HG03135 (cell line): Measurements from ENCODE around the gene DGKG.

ENCODE experiments used
- ATAC-seq: cut with Tn5 transposase; IDR thresholded peaks from one replicate; pipeline ENCODE4 v1.9.1; 2021; ENCODE audit warnings: mild to moderate bottlenecking, moderate library complexity; ENCODE audit not compliant: unreplicated experiment

The DGKG gene

DNA sequence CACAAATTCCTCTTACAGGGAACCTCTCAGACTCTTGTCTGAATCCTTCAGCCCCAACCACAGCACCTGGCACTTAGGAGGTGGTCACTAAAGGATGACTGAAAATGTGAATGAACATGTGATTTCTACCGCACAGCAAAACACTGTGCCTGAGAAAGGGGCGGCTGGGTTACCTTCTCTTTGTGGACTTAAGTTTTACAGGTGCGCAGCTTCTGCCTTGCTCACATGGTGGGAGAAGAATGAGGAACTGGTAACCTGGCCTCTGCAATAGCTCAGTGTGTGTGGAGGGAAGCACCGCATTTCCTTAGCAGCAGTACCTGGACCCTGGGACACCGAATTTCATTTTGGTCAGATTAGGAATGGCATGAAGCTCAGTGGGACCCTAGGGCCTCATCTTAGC lies 243.3 kb downstream of the DGKG start:
- ATAC-seq = no peak

DNA sequence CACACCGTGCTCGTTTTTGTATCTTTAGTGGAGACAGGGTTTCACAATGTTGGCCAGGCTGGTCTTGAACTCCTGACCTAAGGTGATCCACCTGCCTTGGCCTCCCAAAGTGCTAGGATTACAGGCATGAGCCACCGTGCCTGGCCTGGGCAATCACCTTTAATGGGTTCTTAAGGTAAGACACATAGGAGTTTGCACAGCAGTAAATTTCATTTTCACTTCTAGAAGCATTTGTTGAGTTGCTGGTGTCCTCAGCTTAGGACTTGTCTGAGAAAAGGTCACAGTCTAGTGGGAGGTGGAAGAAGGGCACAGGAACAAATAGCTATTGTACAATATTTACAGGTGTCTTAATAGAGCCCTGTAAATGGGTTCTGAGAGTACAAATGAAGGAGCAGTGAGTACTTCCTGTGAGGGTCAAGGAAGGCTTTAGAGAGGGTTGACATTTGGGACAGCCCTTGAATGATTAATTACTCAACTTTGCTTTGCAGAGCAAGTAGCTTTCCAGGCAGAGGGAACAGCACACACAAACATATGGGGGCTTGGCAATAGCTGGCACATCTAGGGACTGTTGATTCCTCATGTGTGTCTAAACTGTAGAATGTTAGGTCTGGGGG lies 244.4 kb downstream of the DGKG start:
- no peak for ATAC-seq

DNA sequence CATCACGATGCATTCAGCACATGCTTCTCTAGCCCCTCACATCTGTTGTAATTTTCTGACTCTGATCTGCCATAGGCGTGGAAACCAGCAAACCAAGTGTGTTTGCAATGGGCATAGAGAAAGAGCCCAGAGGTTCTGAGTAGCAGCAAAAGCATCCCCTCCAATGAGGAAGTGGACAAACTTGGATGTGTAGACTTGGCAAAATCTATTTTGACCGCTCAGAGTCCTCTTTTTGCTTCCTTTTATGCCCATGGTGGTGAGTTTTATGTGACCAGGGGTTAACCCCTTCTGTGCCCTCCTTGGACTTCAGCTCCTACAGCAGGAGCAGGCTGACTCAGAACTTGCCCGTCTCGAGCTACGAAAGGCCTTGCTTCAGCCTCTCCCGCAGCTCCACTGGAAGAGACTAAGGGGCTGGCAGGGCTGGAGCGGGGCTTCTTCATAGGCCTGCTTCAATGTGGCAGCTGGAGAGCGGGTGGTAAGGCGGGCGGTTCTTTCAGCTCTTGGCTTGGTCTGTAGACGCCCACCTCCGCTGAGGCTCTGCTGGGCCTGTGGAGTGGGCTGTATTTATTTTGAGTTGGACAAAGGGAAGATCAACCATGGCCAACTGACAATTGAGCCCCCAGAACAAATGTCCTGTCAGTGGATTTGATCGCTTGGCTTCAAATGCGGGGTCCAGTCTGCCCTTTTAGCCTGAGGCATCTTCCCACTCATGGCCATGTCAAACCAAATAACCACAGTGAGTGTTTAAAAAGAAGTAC lies 246.6 kb downstream of the DGKG start:
- ATAC-seq = no peak

DNA sequence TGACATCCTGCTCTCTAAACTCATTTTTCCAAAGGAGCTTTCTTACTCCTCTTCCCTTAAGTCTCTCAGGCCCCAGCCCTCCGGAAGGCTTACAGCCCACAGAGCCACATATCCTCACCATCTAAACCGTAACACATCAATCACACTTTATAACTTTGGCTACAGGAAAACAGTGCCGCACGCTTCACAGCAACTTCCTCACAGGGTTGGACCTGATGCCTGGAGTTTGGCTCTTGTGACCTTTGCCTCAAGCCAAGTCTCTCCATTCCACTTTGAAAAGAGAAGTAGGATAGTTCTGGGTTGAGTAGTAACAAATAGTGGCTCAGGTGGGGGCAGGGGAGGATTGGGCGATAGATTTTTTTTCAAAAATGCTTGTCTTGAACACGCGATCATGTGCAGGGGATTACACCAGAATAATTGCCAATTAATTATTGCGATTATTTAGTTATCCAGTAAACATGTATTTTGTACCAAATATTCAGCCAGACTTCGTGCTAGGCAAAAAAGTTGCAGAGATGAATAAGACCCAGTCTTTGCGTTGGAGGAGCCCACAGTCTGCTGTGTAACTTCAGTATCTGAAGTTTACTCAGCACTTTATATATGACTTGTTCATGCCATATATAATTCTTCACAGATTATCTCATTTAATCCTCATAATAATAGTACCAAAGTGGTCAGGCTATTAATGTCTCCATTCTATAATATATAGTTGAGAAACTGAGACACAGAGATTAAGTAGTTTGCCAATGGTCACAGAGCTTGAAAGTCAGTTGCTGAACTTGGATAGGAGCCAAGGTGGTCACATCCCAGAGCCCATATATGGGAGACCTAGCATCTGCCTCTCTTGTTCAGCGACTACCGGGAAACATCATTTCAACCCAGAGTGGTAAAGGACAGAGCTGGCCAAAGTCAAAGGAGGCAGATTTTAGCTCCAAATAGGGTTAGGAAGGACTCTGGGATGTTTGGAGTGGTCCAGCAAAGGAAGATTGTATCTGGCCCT lies 250.8 kb downstream of the DGKG start:
- ATAC-seq = no peak

DNA sequence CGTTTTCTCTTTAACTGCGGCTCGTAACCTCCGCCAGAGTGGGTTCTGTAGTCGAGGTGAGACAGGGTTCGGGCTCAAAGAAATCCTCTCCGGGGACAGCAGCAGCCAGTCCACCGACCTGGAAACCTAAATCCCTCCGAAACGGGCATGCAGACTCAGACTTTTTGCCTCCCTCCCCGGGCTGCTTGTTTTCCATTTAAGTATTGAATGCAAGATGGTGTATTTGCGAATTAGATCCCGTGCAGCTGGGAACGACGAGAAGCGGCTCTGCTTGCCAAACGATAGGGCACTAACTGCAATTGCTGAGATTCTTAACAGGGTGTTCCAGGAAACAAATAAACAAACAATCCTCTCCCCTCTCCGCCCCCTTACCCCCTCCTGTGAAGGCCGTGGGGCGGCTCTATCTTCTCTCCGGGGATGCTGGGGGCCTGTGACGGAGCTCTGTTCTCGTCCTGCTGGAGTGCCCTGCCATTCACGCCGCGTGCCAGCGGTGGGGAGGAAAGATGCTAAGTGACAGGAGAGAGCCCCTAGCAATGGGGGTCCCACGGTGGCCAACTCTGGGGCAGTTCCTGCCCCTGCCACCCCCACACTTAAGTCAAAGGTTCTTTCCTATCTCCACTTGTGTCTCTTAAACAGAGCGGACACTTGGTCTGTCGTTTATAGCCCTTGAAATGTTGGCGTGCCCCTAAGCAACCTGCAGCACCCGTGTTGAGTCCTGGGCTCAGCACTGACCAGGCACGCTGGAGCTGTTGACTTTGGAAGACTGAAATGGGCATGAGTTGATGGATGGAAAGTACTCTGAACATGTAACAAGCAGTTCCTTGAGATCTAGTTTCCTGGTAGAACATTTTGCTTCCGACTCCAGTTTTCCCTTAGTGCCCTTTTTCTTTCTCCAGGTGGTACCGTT lies 251.9 kb downstream of the DGKG start:
- ATAC-seq = no peak

DNA sequence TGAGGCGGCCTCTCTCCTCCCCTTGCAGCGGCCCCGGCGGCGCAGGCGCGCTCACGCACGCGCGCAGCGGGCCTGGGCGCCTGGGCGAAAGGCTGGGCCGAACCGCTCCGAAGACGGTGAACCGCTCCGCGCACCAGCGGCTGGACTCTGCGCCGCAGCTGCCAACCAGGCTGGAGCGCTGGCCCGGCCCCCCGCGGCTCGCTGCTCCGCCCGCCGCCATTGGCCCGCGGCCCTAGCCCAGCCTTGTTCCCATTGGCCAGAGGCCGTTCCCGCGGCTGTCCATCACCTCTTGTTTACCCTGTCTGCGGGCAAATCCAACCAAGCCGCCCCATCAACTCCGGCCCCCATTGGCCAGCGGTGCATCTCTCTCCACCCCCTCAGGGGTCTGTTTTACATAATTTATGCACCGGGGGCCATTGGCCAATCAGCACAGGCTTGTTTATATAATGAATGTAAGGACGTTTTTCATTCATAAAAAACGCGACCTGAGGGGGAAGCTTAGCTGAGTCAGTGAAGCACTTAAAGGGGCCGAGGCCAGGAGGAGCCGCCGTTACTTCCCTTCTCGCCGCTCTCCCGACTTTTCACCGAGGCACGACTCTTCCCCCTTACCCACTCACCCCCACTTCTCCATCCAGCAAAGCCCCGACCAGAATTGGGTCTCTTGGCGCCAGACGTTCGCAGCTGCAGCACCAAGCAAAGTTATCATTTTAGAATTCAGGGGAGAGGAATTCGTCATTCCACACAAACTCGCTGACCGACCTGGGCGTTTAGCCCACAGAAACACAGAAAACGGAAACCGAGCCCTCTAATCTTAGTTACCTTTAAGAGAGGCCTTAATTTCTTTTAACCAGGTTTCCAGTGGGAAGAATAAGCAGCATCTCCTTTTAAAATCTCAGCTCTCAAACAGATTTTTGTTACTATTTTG lies 252.8 kb downstream of the DGKG start, which contains the start of gene ETV5:
ETV5 (minus strand) TSS at position 149 of the 925 bp plus-strand sequence. CDS start 3,221 bp downstream, outside the sequence.
- ATAC-seq = peak; percentile 96

DNA sequence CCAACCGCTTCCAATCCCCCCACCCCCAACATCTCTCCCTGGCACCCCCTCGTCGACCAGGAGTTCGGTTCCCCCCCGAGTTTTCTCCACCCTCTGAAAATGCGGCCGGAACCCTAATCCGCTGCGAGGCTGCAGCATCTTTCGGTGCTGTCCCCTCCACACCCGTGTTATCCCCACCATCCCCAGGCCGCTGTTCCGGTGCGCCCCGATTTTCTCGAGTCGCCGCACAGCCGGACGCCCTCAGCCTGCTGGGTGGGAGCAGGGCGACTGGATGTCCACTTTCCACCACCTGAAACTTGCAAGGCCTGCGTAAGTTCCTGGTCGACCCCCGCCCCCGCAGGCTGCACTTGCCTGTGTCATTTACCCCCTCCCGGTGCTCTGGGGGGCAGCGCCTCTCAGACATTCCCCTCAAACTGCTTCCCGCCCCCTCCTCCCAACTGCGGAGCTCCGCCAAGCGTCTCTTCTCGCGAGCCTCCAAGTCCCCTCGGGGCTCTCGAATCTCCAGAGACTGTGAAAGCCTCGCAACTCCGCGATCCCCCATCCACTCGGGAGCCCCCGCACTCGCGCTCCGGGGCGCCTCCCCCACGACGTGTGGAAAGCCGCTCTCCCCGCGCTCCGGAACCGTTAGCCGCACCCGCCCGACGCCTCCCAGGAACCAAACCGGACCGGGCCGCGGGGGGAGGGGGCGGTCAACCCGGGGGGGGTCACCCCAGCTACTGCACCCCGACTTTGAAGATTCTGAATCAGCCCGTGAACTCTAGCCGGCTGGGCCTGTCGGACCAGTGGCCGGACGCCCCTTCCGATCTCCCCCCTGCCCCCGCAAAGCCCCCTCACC lies 253.7 kb downstream of the DGKG start:
- ATAC-seq = no peak

DNA sequence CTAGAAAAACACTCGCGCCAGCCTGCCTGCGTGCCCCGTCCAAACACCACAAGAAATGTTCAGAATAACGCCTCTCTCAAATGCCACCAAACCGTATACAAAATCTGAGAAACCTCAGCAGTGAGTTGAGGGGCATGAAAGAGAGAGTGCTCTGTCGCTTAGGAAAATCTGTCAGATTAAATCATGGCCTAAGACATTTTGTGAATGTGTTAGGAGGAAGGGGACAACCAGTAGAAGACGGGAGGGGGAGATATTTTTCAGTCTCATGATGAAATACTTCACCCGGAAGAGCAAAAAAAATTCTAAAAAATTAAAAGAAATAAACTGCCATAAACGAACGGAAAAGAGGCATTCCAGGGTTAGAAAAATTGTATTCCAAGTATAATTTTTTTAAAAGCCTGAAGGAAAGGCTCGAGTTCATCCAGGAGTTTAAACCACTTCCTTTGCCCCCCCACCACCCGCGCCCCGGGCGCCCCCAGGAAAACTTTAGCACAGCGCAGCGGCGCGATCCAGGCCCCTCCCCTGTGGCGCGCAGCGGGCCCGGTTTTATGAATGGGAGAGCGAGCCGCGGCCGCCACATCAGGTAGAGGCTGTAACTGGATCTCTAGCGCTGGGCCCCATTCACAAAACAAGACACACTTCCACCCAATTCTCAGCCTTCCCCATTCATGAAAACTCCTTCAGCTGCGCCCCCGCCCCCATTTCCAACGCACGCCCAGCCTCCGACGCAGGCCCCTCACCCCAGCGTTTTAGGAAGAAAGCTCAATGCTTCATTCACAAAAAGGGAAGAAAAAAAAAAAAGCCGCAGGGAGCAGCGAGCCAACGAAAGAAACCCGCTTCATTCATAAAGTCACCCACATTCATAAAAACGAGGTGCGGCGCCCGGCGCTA lies 254.6 kb downstream of the DGKG start:
- no peak for ATAC-seq

DNA sequence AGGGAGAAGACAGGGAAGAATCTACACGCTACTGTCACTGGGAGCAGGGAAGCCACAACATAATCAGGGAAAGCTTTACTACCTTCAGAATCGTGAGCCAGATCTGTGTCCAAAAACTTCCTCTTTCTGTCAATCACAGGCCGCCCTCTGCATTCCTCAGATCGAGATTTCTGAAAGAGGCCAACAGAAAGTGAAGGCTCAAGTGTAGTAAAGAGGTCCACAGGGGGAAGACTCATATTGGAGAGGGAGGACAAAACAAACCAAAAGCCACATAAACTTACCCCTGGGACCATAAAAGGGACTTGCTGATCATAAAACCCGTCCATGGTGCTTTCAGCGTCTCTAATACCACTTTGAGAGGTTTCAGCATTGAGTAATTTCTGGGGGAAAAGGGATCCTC lies 256.5 kb downstream of the DGKG start:
- ATAC-seq = no peak

DNA sequence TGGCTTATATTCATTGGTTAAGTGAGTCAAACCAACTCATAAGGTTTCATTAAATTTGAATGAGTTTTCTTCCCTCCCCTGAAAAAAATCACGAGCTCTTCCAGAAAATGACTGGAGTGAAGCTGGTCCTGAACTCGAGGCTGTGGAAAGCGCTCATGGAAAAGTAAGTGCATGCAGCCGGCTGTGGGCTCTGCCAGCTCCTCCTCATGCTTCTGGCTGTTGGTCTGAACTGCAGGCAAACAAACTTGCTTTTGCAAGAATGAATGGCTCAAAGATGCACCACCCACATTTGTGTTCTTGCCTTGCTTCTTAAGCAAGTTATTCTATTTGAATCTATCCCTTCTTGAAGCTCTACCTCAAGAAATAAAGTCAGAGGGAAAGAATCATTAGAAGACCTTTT lies 259.3 kb downstream of the DGKG start:
- ATAC-seq = no peak

DNA sequence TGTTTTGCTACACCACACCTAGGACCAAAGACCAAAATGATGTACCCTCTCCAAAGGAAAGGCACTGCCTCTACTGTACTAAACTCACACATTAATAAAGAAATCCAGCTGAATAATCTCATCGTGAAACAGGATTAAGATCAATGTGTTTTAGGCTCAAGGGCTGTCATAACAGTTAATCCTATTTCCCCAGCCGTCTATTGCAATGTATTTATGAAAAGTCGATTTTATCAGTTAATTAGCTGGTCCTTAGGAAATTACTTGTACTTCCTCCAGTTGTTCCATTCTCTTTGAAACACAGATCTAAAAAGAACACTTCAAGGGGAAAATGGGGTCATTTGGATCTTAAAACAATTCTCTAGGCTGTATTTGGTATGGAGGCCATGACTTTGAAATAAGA lies 261.6 kb downstream of the DGKG start:
- no peak for ATAC-seq

DNA sequence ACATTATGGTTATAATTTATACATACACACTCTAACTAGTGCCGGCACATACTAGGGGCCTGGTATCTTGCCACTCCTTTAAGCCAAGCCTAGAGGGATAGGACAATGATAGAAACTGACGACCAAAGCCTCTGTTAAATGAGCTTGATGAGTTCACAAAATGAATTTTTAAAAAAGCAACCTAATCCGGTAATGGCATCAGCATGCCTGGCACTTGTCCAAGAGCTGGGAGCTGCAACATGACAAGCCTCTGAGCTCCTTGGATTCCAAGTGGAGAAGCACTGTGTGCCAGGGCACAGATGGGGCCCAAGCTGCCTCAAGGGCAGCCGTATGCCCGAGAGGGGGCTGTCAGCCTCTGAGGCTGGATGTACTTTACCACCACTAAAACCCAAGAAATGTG lies 262.9 kb downstream of the DGKG start:
- ATAC-seq = no peak

DNA sequence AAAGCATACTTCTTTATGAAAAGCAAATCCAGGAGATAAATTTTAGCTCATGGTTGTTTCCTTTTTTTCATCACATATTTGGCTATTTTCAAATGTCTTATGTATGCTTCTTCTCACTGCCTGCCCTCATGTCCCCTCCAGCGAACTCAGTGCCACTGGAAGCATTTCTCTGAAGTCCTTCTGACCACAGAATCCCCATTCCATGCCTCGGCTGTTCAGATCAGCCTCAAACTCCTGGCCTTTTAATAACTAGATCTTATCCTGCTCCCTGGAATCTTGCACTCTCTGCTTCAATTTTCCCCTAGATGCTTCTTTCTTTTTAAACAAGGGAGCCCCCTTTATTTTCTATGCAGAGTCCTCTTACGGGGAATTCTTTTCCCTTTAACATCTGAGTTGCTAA lies 263.3 kb downstream of the DGKG start:
- no peak for ATAC-seq

DNA sequence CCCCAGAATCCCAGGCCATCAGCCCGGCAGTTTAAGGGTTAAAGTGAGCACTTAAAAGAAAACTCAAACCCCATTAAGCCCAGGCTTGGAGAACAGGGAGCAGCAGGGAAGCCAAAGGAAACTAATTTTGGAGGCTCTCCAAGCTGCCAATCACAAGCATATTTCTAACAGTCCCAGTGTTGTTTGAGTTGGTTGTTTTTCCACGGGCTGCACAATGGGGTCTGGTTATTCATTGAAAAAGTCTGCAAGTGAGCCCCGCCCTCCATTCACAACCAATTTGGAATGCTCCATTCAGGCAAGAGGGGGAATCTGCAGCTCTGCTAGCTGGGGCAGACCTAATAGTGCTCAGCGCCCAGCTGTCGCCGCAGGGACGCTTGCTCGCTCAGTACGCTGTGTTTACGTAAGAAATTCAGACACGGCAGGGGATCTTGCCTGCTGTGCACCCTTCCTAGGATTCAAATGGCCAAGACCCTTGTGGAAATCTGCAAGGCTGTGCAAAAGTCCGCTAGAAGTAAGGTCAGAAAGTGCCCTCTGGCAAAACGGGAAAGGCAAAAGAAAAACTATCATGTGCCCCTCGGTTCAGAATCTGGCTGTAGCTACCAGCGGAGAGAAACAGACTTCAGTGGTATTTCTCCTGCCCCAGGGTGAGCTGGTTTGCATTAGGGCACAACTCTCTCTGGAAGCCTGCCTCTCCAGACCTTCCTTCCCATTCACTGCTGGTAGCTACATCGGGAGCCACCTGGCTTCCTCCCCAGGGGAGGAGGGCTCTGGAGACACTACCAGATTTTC lies 264.2 kb downstream of the DGKG start:
- ATAC-seq = peak; percentile 57

DNA sequence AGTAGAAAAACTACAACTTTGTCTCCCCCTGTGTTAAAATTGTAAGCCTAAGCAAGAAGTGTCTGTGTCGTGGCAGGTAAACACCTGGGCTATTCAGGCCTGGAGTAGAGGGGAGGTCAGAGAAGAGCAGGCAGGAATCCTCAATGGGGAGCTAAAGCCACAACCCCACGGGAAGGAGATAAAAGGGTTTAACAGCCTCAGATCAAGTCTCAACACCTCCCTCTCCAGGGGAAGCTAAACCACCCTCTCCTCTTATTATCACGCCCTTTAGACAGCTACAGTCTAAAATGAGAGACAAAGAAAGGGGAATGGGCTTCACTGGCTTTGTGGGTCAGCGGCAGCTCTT lies 264.7 kb downstream of the DGKG start:
- ATAC-seq = no peak
